H9 (cell line): ENCODE results near the gene ZNF585A. TPM values are rescaled to one million over a fixed set of nuclear protein-coding genes. Genes with fewer than 3 reads are reported as not detected.

Experiments
- DNase-seq: peaks from one replicate; pipeline ENCODE4 v3.0.0-alpha.2; 2017
- H2AFZ ChIP-seq: one replicate; pipeline ENCODE4 v1.6.1; 2013; ENCODE audit warnings: mild to moderate bottlenecking, low read length, control low read depth, moderate library complexity
- H2AK5ac ChIP-seq: 2 replicates; pipeline ENCODE4 v1.6.1; 2013; ENCODE audit warnings: low read length, control low read depth, mixed read lengths; ENCODE audit not compliant: insufficient read length
- H2BK120ac ChIP-seq: one replicate; pipeline ENCODE4 v1.6.1; 2013; ENCODE audit warnings: low read depth, mild to moderate bottlenecking, low read length, control low read depth, inconsistent platforms; ENCODE audit not compliant: poor library complexity, severe bottlenecking
- H2BK12ac ChIP-seq: 2 replicates; pipeline ENCODE4 v1.6.1; 2013; ENCODE audit warnings: low read length, control low read depth, mixed read lengths, low read depth; ENCODE audit not compliant: insufficient read length
- H2BK15ac ChIP-seq: 2 replicates; pipeline ENCODE4 v1.6.1; 2013; ENCODE audit warnings: low read depth, low read length, control low read depth
- H2BK20ac ChIP-seq: one replicate; pipeline ENCODE4 v1.6.1; 2013; ENCODE audit warnings: low read depth, mild to moderate bottlenecking, low read length, control low read depth, inconsistent platforms; ENCODE audit not compliant: poor library complexity, severe bottlenecking
- H2BK5ac ChIP-seq: 2 replicates; pipeline ENCODE4 v1.6.1; 2013; ENCODE audit warnings: low read length, control low read depth, mixed read lengths; ENCODE audit not compliant: insufficient read length
- H3K14ac ChIP-seq: 2 replicates; pipeline ENCODE4 v1.6.1; 2013; ENCODE audit warnings: low read length, control low read depth; ENCODE audit not compliant: insufficient read depth
- H3K18ac ChIP-seq: 2 replicates; pipeline ENCODE4 v1.6.1; 2013; ENCODE audit warnings: low read depth, mild to moderate bottlenecking, mixed read lengths, low read length, control low read depth; ENCODE audit not compliant: insufficient read length
- H3K23ac ChIP-seq: 2 replicates; pipeline ENCODE4 v1.6.1; 2013; ENCODE audit warnings: low read length, control low read depth, mixed read lengths, low read depth; ENCODE audit not compliant: insufficient read length
- H3K23me2 ChIP-seq: 2 replicates; pipeline ENCODE4 v1.6.1; 2013; ENCODE audit warnings: low read depth, mild to moderate bottlenecking, mixed read lengths, low read length, control low read depth; ENCODE audit not compliant: insufficient read length, poor library complexity, severe bottlenecking
- H3K27ac ChIP-seq: 2 replicates; pipeline ENCODE4 v1.5.1; 2013; ENCODE audit warnings: low read length, control low read depth, mixed read lengths, low read depth; ENCODE audit not compliant: insufficient read length
- H3K27me3 ChIP-seq: 2 replicates; pipeline ENCODE4 v1.6.1; 2013; ENCODE audit warnings: low read length, control low read depth, inconsistent platforms; ENCODE audit not compliant: insufficient read depth
- H3K4ac ChIP-seq: 2 replicates; pipeline ENCODE4 v1.6.1; 2013; ENCODE audit warnings: low read depth, mild to moderate bottlenecking, control low read depth, inconsistent platforms, low read length, moderate library complexity
- H3K4me1 ChIP-seq: 2 replicates; pipeline ENCODE4 v1.6.1; 2013; ENCODE audit warnings: low read length, control low read depth, inconsistent platforms; ENCODE audit not compliant: insufficient read depth
- H3K4me2 ChIP-seq: 2 replicates; pipeline ENCODE4 v1.6.1; 2013; ENCODE audit warnings: low read length, control low read depth, mixed read lengths; ENCODE audit not compliant: insufficient read length, insufficient read depth
- H3K56ac ChIP-seq: 2 replicates; pipeline ENCODE4 v1.6.1; 2013; ENCODE audit warnings: low read depth, mild to moderate bottlenecking, mixed read lengths, low read length, control low read depth; ENCODE audit not compliant: insufficient read length
- H3K79me1 ChIP-seq: 2 replicates; pipeline ENCODE4 v1.6.1; 2013; ENCODE audit warnings: low read depth, mild to moderate bottlenecking, moderate library complexity, low read length, control low read depth, inconsistent platforms; ENCODE audit not compliant: insufficient read depth, poor library complexity, severe bottlenecking
- H3K79me2 ChIP-seq: 2 replicates; pipeline ENCODE4 v1.6.1; 2013; ENCODE audit warnings: low read length, control low read depth, inconsistent platforms; ENCODE audit not compliant: insufficient read depth
- H3K9ac ChIP-seq: 2 replicates; pipeline ENCODE4 v1.6.1; 2013; ENCODE audit warnings: low read length, control low read depth, mixed read lengths; ENCODE audit not compliant: insufficient read length; ENCODE audit errors: extremely low read depth
- H3K9me3 ChIP-seq: one replicate; pipeline ENCODE4 v1.6.1; 2013; ENCODE audit warnings: low read depth, low read length, inconsistent platforms; ENCODE audit not compliant: control insufficient read depth
- H3T11ph ChIP-seq: one replicate; pipeline ENCODE4 v1.6.1; 2013; ENCODE audit warnings: mild to moderate bottlenecking, low read length, control low read depth, inconsistent platforms
- H4K20me1 ChIP-seq: one replicate; pipeline ENCODE4 v1.6.1; 2013; ENCODE audit not compliant: control insufficient read depth, insufficient read length, insufficient read depth
- H4K5ac ChIP-seq: 2 replicates; pipeline ENCODE4 v1.6.1; 2013; ENCODE audit warnings: low read depth, mild to moderate bottlenecking, mixed read lengths, low read length, control low read depth; ENCODE audit not compliant: insufficient read length
- H4K8ac ChIP-seq: replicated peaks from 2 replicates; pipeline ENCODE4 v1.6.1; 2013; ENCODE audit warnings: low read length, control low read depth, mixed read lengths, low read depth; ENCODE audit not compliant: insufficient read length
- H4K91ac ChIP-seq: 2 replicates; pipeline ENCODE4 v1.6.1; 2013; ENCODE audit warnings: low read depth, mild to moderate bottlenecking, moderate library complexity, mixed read lengths, low read length, control low read depth; ENCODE audit not compliant: insufficient read length
- H3K27ac Mint-ChIP-seq, 3 experiments: 2 replicates in 2 of 3; 3 replicates in 1 of 3; pipeline ENCODE4 v1.8.0; 2020 to 2021; ENCODE audit warnings: mixed read lengths in 3 of 3, mild to moderate bottlenecking in 1 of 3, moderate library complexity in 1 of 3
- H3K27me3 Mint-ChIP-seq: 2 replicates; pipeline ENCODE4 v1.8.0; 2021; ENCODE audit warnings: low read depth, mild to moderate bottlenecking, moderate library complexity, mixed read lengths
- H3K36me3 Mint-ChIP-seq, 3 experiments: 2 replicates in 2 of 3; 3 replicates in 1 of 3; pipeline ENCODE4 v1.8.0; 2020 to 2021; ENCODE audit warnings: low read depth in 3 of 3, mixed read lengths in 3 of 3; ENCODE audit not compliant: insufficient read depth in 1 of 3
- H3K4me1 Mint-ChIP-seq, 2 experiments: 2 replicates each; pipeline ENCODE4 v1.8.0; 2020; ENCODE audit warnings: mixed read lengths in 2 of 2
- H3K4me3 Mint-ChIP-seq, 2 experiments: 2 replicates in 1 of 2; 3 replicates in 1 of 2; pipeline ENCODE4 v1.8.0; 2020 to 2021; ENCODE audit warnings: mild to moderate bottlenecking in 2 of 2, mixed read lengths in 2 of 2, moderate library complexity in 1 of 2
- H3K9me3 Mint-ChIP-seq, 2 experiments: 2 replicates in 1 of 2; 3 replicates in 1 of 2; pipeline ENCODE4 v1.8.0; 2020; ENCODE audit warnings: mild to moderate bottlenecking in 2 of 2, mixed read lengths in 2 of 2, moderate library complexity in 1 of 2
- CTCF ChIP-seq: fragments of 200-600 bp; sonication (generic); conservative IDR thresholded peaks from 3 replicates; pipeline ENCODE4 v1.8.0; 2021; ENCODE audit warnings: antibody characterized with exemption, mild to moderate bottlenecking
- WGBS: extraction: QIAGEN DNeasy Blood & Tissue Kit; methylation state at CpG from one replicate; pipeline ENCODE4 v1.1.7; 2013; ENCODE audit warnings: missing lambda C conversion rate, low lambda C conversion rate, mixed read lengths; ENCODE audit not compliant: insufficient read length; ENCODE audit errors: extremely low coverage; 5-methylcytosine and 5-hydroxymethylcytosine counted together
- total RNA-seq: library from RNA; stranded (reverse); gene quantifications from 2 replicates; pipeline ENCODE4 v1.2.1, GENCODE V29; 2021

ZNF585A gene
- total RNA-seq, 1 experiment from 2014 or later: 18.3 TPM

- H4K20me1 ChIP-seq: no peaks in the 10 kb centered on the region
- Mint-ChIP-seq H3K27ac (no peak overlapping the region), H3K4me1 (no peaks in the 10 kb centered on the region), H3K27me3 (no peaks in the 10 kb centered on the region), H3K9me3 (peaks cover 88 to 91% of the 10 kb centered on the region in 2 experiments), H3K36me3 (peaks cover 73 to 93% (median 91%) of the 10 kb centered on the region in 3 experiments), H3K4me3 (no peak overlapping the region)
- H3T11ph ChIP-seq: no peak overlapping the region
- no peak overlapping the region for H2BK12ac ChIP-seq
- no peak overlapping the region for H2BK5ac ChIP-seq
- no peaks in the 10 kb centered on the region for H3K4me1 ChIP-seq
- no peak overlapping the region for H3K4ac ChIP-seq
- no peak overlapping the region for H4K91ac ChIP-seq
- no peaks in the 10 kb centered on the region for H3K23me2 ChIP-seq
- H3K4me2 ChIP-seq: no peak overlapping the region
- H3K27me3 ChIP-seq: no peaks in the 10 kb centered on the region
- H2BK120ac ChIP-seq: no peak overlapping the region
- no peak overlapping the region for H2AK5ac ChIP-seq
- H3K18ac ChIP-seq: no peak overlapping the region
- no peak overlapping the region for H3K9ac ChIP-seq
- H3K23ac ChIP-seq: no peak overlapping the region
- peaks cover 40% of the 10 kb centered on the region for H3K9me3 ChIP-seq
- no peak for DNase-seq
- H4K8ac ChIP-seq: no peak overlapping the region
- H3K27ac ChIP-seq: no peak overlapping the region
- H3K79me2 ChIP-seq: no peaks in the 10 kb centered on the region
- H2BK15ac ChIP-seq: no peak overlapping the region
- no peak overlapping the region for H3K14ac ChIP-seq
- no peak for TF ChIP-seq CTCF
- no peak overlapping the region for H4K5ac ChIP-seq
- no peaks in the 10 kb centered on the region for H3K79me1 ChIP-seq
- no peak overlapping the region for H2BK20ac ChIP-seq
- H2AFZ ChIP-seq: no peak overlapping the region
- H3K56ac ChIP-seq: no peak overlapping the region
- no CpG with 5 or more reads among the region's 1 CpG for WGBS
These were observed 12.3 kb downstream of the ZNF585A start for GRCh38 chr19:37160153-37160552.
